Hematopoietic multipotent progenitor cell treated with erythropoietin and hydrocortisone succinate and interleukin-3 and kit ligand, for 15 days (in vitro differentiated cells): ENCODE measurements around the gene SARM1.

Experiments used
- DNase-seq: peaks from one replicate; pipeline ENCODE4 v3.0.0-alpha.2; 2015; ENCODE audit warnings: low spot score

SARM1 gene

DNA sequence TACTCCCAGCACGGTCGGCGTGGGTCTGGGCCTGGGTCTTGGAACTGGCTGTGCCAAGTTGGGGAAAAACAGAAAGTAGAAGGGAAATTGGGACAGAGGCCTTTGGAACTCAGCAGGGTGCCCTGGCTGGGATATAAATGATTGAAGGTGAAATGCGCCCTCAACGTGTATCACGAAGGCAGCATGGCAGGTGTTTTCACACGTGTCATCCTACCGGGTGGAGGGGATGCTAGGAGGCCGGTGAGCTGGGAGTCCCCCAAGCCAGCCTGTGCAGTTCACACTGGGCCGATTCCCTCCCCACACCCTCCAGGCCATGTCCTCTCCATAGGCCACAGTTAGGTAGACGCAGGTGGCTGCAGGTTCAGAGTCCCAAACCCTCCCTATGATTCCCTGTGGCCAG, 30.0 kb upstream of the SARM1 start:
- no peak for DNase-seq

DNA sequence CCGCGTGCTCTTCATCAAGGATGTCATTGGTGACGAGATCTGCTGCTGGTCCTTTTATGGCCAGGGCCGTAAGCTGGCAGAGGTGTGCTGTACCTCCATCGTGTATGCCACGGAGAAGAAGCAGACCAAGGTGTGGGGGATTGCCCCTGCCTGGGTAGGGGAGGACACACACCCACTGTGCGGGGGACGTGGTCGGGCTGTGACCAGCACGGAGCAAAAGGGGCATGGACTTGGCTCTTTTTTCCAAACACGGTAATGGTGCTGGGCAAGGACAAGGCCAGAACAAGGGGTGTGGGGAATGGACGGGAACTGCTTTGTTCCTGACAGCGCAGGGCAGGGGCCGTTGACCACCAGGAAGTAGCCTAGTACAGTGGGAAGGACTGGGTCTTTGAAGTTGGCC, 29.2 kb upstream of the SARM1 start:
- no peak for DNase-seq

DNA sequence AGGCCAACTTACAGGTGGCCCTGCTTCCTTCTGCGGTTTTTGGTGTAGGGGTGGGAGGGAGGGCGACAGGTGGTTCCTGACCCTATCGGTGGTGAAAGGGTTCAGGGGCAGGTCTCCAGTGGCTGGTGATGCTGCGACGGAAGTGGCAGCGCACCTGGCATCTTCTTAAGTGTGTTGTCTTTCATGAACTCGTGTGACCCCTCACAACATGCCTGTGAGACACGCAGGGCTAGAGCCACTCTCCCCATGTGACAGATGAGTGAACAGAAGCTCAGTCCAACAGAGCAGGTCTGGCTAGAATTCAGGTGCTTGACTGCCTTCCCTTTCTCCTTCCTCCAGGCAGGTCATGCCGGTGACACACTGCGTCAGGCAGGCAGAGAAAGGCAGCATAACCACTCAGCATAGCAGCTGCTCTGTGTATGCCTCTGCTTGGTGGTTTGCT, 28.0 kb upstream of the SARM1 start:
- DNase-seq: no peak

DNA sequence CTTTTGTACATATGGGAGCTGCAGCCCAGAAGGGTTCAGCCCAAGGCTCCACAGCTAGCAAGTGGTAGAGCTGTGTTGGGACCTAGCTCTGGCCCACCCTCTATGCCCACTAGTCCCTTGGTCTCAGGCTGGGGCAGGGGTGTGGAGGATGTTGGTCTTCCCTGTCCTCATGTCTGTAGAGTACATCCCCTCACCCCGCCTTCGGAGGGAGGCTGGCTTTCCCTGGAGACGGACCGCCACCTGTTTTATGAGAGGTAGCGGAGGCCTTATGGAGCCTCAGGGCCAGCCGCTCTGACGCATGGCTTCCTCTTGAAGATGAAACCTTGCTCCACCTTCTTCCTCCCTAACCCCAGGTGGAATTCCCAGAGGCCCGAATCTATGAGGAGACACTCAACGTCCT, 27.5 kb upstream of the SARM1 start:
- DNase-seq: no peak

DNA sequence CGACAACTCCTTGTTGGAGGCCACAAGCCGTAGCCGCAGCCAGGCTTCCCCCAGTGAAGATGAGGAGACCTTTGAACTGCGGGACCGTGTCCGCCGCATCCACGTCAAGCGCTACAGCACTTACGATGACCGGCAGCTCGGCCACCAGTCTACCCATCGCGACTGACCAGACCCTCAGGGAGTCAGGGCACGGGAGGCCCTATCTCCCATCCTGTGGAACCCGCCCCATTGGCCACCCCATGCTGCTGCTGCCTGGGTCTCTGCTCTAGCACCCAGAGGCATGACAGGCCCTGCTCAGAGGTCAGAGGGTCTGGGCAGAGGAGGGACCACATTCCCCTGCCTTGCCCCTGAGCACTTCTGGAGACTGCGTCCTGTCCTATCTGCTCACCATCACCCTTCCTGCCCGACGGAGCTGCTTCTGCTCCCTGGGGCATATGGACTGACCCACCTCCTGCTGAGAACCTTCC, 27.0 kb upstream of the SARM1 start:
- DNase-seq: no peak

DNA sequence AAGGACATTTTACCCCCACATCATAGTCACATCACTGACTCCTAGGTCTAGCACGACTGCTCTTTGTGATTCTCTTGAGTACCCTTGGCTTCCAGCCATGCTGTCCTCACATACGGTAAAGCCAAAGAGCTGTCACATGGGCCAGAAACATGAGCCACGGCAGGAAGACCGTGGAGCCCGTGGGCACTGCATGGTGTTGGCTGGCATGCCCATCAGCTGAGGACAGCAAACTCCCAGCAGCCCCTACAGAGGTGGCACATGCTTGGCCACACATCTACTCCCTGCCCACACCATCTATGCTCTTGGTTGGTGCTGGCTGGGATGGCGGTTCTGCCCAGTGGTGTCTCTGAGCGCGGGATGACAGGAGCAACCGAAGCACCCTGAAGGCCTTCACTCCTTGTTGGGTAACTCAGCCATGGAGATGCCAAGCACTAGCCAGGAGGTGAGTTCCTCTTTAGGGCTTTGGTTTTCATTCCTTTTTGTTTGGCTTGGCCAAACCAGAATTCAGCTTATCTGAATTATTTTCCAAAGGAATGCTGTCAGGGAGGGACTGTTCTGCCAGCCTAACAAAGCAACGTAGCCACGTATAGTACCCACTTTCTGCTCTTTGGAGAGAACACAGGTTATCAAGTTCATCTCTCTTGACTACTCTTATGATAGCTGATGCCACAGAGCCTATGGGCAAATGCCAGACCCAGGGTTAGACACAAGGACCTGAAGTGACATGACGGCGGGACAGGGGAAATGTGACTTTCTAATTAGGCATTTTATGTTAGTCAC, 25.9 kb upstream of the SARM1 start:
- no peak for DNase-seq

DNA sequence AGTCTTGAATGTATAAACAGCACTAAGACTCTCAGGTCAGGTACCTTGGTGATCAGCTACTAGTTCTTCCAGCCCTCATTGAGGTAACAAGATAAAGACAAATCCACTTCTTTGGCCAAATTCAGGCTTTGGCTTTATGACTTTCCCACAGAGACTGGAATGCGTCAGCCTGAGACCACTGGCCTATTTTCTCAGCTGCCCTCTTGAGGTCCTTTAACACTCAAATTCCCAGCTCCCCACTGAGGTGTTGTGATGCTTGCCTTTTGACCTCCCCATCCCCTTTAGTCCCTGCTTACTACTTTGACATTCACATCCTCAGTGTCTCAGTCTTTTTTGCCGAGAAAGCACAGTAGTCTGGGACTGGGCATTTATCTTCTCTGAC, 25.3 kb upstream of the SARM1 start:
- DNase-seq: no peak

DNA sequence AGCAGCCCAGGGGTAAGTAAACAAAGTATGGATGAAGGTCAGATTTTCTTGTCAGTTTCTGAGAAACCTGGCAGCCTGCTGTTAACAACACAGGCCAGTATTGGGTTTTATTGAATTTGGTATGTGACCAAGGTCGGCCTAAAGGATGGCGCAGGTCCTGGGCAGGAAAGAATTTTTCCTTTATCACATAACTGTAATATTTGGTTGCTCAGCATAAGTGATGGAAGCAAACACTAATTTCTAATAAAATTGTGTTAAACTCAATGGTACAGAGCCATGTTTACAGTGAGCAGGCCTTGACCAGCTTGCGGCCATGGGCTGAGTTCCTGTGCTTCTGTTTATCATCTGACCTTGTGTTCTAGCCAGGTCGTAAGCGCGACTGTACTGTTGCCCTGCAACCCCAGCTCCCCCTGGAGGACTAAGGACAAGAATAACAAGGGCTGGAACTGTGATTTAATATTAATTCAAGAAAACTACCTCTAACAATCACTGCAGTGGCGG, 24.7 kb upstream of the SARM1 start:
- DNase-seq: no peak

DNA sequence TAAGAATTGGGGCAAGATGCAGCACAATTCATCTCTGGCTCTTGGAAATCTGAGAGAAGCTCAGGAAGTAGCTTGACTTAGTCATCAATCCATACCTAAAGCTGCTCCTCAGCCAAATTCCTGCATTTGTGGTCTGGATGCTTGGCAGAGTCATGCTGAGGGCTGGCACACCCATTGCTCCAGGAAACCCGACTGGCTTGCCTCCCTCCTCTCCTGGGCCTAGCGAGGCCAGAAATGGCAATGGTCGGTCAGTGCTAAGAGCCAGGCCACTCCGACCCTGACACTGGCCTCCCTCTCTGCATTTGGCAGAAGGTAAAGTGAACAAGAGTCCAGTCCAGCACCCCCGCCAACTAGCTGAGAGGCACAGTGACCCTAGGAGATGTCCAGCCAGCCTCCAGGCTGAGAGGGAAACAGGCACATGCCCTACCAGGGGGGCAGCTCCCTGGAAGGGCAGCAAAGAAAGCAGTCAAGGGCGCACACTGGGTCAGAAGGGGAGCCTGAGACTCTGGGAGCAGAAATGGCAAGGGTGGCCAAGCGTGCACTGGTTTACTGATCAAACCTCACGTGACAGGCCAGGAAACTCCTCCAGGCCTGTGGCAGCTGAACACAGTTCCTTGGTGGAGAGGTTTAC, 24.1 kb upstream of the SARM1 start:
- DNase-seq: no peak

DNA sequence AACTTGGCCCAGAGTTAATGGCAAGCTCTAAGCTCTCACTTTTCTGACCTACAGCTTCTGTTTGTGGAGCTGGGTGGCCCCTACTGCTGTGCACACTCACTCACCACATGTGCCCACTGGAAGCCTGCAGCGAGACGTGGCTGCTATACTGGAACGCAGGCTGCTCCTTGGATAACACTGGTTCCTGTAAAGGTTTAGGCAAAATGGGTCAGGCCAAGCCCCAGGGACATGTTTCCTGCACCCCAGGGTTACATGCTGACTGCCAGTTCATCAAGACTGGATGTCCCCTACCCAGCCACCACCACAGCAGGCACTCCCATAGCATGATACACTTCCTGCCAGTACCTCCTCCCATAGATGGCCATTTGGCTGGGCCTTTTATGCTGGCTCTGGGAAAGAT, 22.5 kb upstream of the SARM1 start:
- no peak for DNase-seq

DNA sequence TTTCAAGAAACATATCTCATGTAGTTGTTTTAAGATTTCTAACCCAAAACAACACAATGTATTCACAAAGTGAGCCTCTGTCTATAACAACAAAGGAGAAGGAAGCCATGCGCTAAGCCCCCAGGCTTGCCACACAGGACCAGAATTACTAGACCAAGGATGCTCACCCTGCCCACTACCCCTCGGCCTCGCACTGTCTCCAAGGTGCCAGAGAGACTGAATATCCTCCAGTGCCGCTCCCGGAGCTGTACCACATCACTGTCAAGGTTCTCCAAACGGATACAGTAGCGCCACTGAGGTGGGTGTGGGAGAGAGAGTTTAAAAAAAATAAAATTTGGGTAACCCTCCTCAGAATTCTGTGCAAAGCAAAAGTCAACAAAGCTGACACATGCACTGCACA, 21.2 kb upstream of the SARM1 start:
- no peak for DNase-seq

DNA sequence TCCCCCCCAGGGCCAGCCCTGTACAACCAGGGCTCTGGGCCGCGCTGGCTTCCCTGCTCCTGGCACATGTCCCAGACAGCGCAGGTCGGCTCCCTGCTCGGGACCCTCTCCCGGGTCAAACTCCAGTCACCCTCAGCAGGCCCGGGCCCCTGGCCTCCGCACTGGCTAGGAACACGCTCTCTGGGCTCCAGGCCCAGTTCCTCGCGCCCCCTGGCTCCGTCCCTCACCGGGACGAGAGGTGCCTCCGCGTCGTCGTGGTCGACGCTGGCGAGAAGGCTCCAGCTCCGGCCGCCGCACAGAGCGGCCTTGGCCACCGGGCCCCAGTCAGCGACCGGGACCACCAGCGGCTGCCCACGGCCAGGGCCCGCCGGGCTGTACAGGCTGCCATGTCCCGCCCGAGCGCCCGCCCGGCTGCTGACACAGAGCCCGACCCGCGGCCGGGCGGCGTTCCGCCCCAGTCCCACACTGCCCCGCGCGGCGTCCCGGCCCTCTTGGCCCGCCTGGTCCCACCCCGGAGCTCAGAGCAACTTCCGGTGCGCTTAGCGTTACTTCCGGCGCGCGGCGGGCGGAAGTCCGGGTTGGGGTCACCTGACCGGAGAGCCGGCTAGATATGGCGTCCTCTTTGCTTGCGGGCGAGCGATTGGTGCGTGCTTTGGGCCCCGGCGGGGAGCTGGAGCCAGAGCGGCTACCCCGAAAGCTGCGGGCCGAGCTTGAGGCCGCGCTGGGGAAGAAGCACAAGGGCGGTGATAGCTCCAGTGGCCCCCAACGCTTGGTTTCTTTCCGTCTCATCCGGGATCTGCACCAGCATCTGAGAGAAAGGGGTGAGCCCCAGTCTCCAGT, 14.2 kb upstream of the SARM1 start, which contains the start of gene POLDIP2:
Gene POLDIP2, minus strand, starts transcription at position 467 of the 840 bp plus-strand sequence. Its CDS starts 79 bp downstream, at position 388.
- DNase-seq: peak; percentile 97

DNA sequence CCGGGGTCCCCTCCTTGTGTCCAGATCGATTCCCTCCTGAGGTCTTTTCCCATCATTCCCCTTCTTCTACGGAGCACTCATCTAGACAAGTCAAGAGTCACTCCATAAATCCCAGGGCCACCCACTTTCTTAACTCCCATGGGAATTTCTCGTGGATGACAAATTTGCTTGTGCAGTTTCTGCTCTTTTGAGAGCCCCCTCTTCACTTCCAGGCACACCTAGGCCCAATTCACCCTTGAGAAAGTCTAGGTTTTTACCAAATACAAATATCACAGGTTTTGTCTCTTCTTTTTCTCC, 13.6 kb upstream of the SARM1 start:
- no peak for DNase-seq

DNA sequence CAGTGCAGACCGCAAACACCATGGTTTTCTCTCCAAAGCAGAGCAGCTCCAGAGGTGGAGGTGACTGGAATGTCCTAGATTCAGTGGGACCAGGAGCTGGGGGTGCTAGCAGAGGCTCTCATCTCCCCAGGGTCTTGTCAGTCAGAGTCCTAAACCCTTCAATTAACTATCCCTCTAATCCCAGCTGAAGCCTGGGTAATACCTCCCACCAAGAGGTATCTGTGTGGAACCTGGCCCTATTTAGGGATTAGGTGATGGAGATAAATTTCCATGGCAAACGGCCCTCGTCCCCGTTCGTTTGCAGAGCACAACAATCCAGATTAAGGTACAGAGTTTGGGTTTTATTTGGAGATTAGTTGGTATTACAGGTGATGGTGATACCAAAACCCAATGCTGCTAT, 8.3 kb upstream of the SARM1 start:
- DNase-seq: no peak

DNA sequence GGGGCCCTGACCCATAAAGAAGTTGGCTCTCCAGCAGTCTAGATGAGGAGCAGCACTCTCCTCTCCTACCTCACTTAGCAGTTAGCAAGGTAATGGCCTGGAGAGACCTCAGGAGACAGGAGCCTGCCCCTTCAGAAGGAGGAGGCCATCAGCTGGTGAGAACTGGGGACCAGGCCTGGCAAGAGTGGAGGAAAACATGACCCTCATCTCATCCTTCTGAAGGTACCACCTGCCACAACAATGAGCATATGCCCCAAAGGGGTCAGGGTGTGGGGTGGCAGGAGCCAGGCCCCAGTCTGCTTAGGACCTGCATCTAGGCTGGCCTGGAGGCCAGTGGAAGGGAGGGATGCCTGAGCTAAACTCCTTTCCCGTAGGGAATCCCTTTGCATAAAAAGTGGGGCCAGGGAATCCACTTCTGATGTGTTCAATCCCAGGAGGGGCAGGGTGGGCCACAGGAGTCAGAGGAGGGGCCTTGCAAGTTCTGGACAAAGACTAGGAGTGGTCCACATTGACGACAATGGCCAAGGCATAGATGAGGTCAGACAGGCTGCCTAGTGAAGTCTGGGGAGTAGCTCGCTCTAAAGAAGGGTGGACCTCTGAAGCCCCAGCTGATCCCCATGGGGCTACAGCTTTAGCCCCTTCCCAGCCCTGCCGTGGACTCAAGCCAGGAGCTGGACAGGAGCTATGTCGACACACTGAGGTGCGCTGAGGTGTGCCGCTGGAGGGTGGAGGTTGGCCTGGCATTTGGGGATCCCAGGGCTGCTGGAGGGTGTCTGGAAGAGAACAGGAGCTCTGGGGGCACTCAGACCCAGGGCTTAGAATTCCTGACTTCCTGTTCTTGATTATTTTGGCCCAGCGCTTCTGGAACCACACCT, 7.5 kb upstream of the SARM1 start:
- DNase-seq: no peak

DNA sequence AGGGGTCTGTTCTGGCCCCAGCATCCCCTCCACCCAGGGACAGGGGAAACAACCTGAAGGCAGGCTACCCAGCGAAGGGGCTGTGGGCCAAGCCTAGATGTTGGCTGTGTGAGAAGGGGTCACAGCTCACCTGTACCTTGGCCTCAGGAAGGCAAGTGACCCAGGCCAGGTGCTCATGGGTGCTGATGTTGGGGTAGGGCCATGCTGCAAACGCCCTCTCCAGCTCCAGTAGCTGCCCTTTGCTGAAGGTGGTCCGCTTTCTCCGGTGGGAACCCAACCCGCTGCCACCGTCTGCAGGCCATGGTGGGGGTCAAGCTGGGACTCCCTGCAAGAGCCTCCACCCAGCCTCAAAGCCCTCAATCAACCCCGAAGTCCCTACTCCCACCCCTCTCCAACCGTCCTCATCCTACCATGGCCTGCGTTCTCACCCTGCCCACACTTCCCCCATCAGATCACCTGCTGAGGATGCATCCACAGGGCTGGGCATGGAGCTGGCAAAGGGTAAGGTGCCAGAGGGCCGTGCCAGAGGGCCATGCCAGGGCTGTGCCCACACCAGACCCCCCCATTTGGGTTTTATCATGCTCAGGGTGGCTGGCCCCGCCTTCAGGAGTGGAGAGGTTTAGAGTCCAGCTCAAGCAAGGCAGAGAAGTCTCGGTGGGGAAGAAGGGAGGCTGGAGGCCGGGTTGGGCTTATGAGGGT, 6.7 kb upstream of the SARM1 start, which contains the start of gene SEBOX:
Gene SEBOX, minus strand, starts transcription at position 535 of the 699 bp plus-strand sequence. Its CDS starts 48 bp downstream, at position 487.
- DNase-seq: no peak

DNA sequence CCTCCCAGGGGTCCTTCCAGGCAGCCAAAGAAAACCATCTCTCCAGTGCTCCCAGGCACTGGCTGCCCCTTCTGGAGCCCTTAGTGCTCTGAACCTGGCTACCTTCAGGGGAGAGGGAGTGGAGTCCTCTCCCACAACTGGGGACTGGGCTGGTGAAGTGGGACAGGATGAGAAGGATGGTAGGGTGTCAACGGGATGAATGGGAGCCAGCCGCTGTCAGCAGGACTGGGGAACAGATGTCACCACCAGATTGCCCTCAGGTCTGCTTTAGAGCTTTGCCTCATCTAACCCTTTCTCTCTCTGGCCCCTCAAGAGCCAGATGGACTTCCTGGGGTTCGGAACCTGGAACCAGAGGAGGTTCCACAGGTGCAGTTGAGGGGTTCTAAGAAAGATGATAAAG, 6.0 kb upstream of the SARM1 start:
- DNase-seq: no peak

DNA sequence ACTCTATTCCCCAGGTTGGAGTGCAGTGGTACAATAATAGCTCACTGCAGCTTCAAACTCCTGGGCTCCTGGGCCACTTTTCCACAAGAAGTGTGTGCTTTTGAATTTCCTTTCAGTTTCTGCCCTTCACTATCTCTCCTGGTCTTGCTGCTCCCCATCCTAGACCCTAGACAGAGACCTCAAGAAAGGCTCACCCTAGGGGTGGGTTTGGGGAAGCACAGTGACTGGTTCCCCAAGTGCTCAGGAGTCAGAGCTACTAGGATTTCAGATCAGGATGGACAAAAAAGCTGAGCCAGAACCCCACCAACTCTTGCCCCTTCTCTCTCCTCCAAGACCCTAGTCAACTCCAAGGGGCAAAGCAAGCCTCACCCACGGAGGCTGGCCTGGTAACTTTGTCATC, 4.9 kb upstream of the SARM1 start:
- DNase-seq: no peak

DNA sequence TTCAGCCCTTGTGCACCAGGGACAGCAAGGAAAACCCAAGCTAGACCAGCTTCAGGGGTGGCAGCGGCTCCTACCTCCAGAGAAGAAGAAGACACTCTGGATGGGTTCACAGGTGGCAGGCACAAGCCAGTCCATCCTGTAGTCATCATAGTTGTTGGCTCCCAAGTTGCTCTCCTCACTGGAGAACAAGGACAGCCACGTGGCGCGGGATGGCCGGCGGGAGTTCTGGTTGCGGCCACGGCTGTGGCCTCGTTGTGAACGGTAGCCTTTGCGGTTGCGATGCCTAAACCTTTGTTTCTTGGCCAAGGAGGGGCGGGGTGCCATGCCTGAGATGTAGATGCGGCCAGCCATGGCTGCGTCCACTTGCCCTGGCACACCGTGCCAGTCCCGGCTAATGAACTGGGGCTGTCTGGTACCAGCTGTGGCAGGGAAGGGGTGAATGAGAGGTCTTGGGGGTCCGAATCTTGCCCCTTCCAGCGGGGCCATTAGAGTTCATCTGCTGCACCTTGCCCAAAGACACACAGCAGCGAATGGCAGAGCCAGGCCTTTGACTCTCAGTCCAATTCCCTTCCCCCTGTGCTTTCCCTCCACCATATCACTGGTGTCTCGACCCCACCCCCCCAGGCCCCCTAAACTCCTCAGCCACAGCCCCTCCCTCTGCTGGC, 3.7 kb upstream of the SARM1 start:
- no peak for DNase-seq

DNA sequence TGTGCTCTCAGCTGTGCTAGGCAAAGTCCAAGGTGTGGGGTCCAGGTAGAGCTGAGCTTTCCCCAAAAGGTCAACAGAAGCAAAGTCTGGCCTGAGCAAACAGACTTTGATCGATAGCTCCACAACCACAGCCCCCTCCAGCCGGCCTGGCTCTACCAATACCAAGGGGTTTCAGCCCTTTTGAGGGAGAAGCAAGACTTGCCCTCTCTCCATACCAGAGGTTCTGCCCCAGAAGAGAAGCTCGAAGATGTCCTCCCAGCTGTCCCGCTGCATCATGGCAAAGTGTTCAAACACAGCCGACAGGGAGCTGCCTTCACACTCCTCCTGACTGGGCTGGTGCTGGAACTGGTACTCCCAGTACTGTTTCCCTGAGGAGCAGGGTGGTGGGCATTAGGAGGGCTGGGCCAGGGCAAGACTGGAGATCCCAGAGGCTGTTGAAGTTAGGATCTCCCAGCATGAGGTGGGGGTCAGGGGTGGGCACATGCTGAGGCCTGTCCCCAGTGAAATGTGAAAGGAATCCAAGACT, 3.1 kb upstream of the SARM1 start:
- no peak for DNase-seq
